ENCODE data around the gene KRTAP10-11. TPM values are rescaled to one million over a fixed set of nuclear protein-coding genes. Genes with fewer than 3 reads are reported as not detected.
"Not testable (repeated sequence)": the region's sequence is repeated elsewhere in the genome, so short reads cannot be mapped to it uniquely, and the experiment has no call there.

KRTAP10-11 gene
- total RNA-seq, 1 donor: not detected

GRCh38 chr21:44637851-44638348 is 8.3 kb upstream of the KRTAP10-11 start:
- DNase-seq (ENCODE audit: low read depth in 2 of 3, low spot score in 2 of 3): not testable (repeated sequence)

GRCh38 chr21:44638506-44639330 is 7.5 kb upstream of the KRTAP10-11 start:
- not testable (repeated sequence) for DNase-seq (ENCODE audit: low read depth in 2 of 3, low spot score in 2 of 3)

GRCh38 chr21:44639331-44639655 is 6.9 kb upstream of the KRTAP10-11 start:
- DNase-seq (ENCODE audit: low read depth in 2 of 3, low spot score in 2 of 3): no peak

GRCh38 chr21:44640761-44641160 is 5.5 kb upstream of the KRTAP10-11 start:
- no peak for DNase-seq (ENCODE audit: low read depth in 2 of 3, low spot score in 2 of 3)

GRCh38 chr21:44643741-44644310 is 2.4 kb upstream of the KRTAP10-11 start:
- no peak for DNase-seq (ENCODE audit: low read depth in 2 of 3, low spot score in 2 of 3)

- DNase-seq (ENCODE audit: low read depth in 2 of 3, low spot score in 2 of 3): no peak
Observed at GRCh38 chr21:44644878-44645277, 1.3 kb upstream of the KRTAP10-11 start.

GRCh38 chr21:44647222-44647552 is 973 bp downstream of the KRTAP10-11 start:
- DNase-seq (ENCODE audit: low read depth in 2 of 3, low spot score in 2 of 3): no peak

- DNase-seq (ENCODE audit: low read depth in 2 of 3, low spot score in 2 of 3): no peak
Observed at GRCh38 chr21:44648557-44649311, 2.5 kb downstream of the KRTAP10-11 start.

GRCh38 chr21:44649521-44650100 is 3.4 kb downstream of the KRTAP10-11 start:
- DNase-seq (ENCODE audit: low read depth in 2 of 3, low spot score in 2 of 3): no peak

GRCh38 chr21:44650265-44650972 is 4.2 kb downstream of the KRTAP10-11 start:
- DNase-seq (ENCODE audit: low read depth in 2 of 3, low spot score in 2 of 3): no peak

- no peak for DNase-seq (ENCODE audit: low read depth in 2 of 3, low spot score in 2 of 3)
Observed at GRCh38 chr21:44650973-44651675, 4.9 kb downstream of the KRTAP10-11 start.

GRCh38 chr21:44653123-44653522 is 6.9 kb downstream of the KRTAP10-11 start:
- DNase-seq (ENCODE audit: low read depth in 2 of 3, low spot score in 2 of 3): no peak

- DNase-seq (ENCODE audit: low read depth in 2 of 3, low spot score in 2 of 3): peak in 1 of 3 donors; percentile 44
Observed at GRCh38 chr21:44653656-44654575, 7.7 kb downstream of the KRTAP10-11 start.

GRCh38 chr21:44654576-44655175 is 8.5 kb downstream of the KRTAP10-11 start, which contains the start of gene KRTAP12-4:
KRTAP12-4 (minus strand) TSS chr21:44654659; CDS start chr21:44654614, 45 bp downstream.
- peak in 1 of 3 donors; percentile 37 for DNase-seq (ENCODE audit: low read depth in 2 of 3, low spot score in 2 of 3)

GRCh38 chr21:44656868-44657267 is 10.7 kb downstream of the KRTAP10-11 start:
- no peak for DNase-seq (ENCODE audit: low read depth in 2 of 3, low spot score in 2 of 3)

GRCh38 chr21:44657635-44658540 is 11.7 kb downstream of the KRTAP10-11 start, which contains the start of gene KRTAP12-3:
KRTAP12-3 (plus strand) TSS chr21:44657932; CDS start chr21:44657980, 48 bp downstream.
- peak in 1 of 3 donors; percentile 57 for DNase-seq (ENCODE audit: low read depth in 2 of 3, low spot score in 2 of 3)

- no peak for DNase-seq (ENCODE audit: low read depth in 2 of 3, low spot score in 2 of 3)
Observed at GRCh38 chr21:44658541-44658910, 12.3 kb downstream of the KRTAP10-11 start.
